ENCODE results near the gene ZNF324.
"Not testable (repeated sequence)": the region's sequence is repeated elsewhere in the genome, so short reads cannot be mapped to it uniquely, and the experiment has no call there.

Gene ZNF324

DNA sequence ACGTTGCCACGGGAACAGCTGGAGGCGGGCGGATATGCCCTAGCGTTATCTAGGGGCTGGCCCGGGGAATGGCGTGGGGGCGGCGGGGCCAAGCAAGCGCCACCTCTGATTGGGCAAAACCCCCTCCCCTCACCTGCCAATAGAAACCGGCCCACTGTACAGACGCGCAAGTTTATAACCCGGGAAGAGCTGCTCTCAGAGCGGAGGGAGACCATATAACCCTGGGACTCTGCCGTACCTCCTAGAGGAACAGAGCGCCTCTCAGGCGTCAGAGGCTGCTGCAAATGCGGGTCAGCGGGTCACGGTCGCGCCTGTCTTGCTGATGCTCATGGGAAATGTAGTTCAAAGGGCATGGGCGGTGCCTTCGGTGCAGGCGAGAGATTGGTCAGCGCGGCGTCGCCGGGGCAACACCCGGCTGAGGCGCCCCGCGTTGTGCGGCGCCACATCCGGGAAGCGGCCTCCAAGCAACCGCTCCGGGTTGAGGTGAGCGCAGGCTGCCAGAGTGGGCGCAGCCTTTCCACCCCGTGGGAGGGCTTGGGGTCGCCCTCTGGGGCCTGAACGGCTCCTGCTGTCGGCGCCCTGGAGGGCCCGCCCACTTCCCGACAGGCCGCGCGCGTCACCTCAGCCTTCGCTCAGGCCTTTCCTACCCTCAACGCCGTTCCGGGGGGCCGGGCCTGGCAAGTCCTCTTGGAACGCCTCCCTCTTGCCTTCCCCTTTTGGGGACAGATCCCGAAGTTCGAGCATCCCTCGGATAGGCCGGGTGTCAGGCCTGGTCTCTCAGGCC is 9.0 kb downstream of the ZNF324 start, which contains the start of gene ZNF446:
Gene ZNF446, plus strand, starts transcription at position 639 of the 784 bp plus-strand sequence. CDS start 867 bp downstream, outside the sequence.
- TF ChIP-seq JUND (IDR thresholded peaks at IDR 0.05; ENCODE audit: low read depth), result no peak
- in situ Hi-C loops (cut with HindIII; ENCODE audit: low pct_unique_long_range_greater_than_20kb, low sequenced_read_pairs), result no loop called here
- peak; percentile 81 to 96 for DNase-seq (ENCODE audit: low read depth in 1 of 2, low spot score in 1 of 2)

DNA sequence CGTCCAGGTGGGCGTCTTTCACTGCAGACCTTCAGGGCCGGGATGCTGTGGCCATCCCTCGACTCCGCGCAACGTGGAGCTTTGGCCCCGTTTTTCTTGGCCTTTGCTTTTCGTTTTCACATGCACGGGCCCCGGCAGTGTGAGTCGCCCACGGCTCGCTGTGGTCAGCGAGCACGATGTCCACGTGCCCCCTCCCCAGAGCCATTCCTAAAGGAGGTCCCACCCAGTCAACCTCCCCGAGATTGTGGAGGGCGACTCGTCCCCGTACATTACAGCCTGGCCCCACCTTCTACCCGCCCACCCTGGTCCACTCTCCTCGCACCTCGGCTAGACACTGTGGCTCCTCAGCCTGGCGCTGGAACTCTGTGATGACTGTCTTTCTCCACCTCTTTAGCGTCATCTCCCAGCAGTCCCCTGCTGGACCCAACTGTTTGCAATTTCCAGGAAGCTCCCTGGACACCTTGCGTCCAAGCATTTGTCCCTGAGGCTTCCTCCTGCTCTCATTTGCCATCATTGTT is 9.7 kb downstream of the ZNF324 start:
- no peak for TF ChIP-seq JUND (IDR thresholded peaks at IDR 0.05; ENCODE audit: low read depth)
- no peak for DNase-seq (ENCODE audit: low read depth in 1 of 2, low spot score in 1 of 2)
- in situ Hi-C loops (cut with HindIII; ENCODE audit: low pct_unique_long_range_greater_than_20kb, low sequenced_read_pairs), result no loop called here

DNA sequence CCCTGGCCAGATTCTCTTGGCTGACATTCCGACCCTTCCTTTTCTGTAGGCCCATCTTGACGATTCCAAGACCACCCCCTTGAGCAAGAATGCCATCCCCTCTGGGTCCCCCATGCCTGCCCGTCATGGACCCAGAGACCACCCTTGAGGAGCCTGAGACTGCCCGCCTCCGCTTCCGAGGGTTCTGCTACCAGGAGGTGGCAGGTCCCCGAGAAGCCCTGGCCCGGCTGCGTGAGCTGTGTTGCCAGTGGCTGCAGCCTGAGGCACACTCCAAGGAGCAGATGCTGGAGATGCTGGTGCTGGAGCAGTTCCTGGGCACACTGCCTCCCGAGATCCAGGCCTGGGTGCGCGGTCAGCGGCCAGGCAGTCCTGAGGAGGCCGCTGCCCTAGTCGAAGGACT is 10.2 kb downstream of the ZNF324 start:
- DNase-seq (ENCODE audit: low read depth in 1 of 2, low spot score in 1 of 2), result no peak
- TF ChIP-seq JUND (IDR thresholded peaks at IDR 0.05; ENCODE audit: low read depth), result no peak
- in situ Hi-C loops (cut with HindIII; ENCODE audit: low pct_unique_long_range_greater_than_20kb, low sequenced_read_pairs), result no loop called here

DNA sequence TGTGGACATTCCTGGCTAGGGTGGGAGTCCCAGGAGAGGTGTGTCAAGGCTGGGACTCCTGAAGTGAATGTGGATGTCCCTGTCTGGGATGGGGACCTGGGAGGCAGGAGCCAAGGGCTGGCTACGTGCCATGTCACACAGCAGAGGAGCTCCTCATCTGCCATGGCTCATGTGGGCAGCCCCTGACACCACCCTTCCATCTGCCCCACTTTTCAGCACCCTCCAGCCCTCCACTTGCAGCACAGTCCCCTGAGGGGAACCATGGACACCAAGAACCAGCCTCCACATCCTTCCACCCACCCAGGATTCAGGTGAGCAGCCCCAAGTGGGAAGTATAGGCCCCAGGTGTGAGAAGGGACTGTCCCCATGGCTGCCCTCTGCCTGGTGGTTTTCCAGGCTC is 11.0 kb downstream of the ZNF324 start:
- TF ChIP-seq JUND (IDR thresholded peaks at IDR 0.05; ENCODE audit: low read depth), result no peak
- in situ Hi-C loops (cut with HindIII; ENCODE audit: low pct_unique_long_range_greater_than_20kb, low sequenced_read_pairs), result no loop called here
- no peak for DNase-seq (ENCODE audit: low read depth in 1 of 2, low spot score in 1 of 2)

DNA sequence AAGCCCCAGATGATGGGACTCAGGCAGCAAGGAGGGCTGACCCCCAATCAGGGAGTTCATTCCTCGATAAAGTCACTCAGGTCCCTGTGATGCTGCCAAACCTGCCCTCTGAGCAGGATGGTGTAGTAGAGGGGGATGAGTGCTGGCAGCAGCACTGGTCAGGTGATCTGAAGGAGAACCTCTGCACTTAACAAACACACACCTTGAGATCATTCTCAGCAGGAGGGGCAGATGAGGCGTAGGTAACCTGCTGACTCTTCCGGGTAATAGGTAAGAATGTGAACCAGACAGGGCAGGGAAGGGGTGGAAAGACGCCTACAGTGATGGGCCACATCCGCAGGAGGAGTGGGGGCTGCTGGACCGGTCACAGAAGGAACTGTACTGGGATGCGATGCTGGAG is 12.4 kb downstream of the ZNF324 start:
- no peak for DNase-seq (ENCODE audit: low read depth in 1 of 2, low spot score in 1 of 2)
- no peak for TF ChIP-seq JUND (IDR thresholded peaks at IDR 0.05; ENCODE audit: low read depth)
- in situ Hi-C loops (cut with HindIII; ENCODE audit: low pct_unique_long_range_greater_than_20kb, low sequenced_read_pairs), result no loop called here

DNA sequence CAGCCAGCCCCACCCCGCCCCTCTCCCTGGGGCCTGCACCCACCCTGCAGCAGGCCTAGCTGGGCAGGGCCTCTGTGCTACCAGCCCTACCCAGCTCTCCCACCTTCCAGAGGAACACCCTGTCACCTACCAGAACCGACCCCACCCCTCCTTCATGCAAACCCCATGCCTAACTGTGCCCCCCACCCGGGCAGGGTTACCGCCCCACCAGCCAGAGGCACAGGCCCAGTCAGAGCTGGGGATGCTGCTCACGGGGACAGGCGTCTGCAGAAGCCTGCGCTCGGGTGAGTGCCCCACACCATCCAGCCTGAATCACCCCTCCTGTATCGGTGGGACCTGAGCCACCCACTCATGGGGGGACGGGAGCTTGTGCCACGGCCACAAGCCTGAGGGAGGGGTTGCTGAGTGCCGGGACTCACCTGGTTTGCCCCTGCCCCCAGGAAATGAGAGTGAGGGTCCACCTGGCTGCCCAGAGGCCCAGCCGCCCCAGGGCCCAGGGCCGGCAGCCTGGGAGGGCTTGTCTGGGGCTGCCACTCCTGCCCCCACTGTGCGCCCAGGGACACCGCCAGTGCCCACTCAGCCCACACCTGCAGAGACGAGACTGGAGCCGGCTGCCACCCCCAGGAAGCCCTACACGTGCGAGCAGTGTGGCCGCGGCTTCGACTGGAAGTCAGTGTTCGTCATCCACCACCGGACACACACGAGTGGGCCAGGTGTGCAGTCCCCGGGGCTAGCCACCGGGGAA is 13.0 kb downstream of the ZNF324 start:
- in situ Hi-C loops (cut with HindIII; ENCODE audit: low pct_unique_long_range_greater_than_20kb, low sequenced_read_pairs), result no loop called here
- TF ChIP-seq JUND (IDR thresholded peaks at IDR 0.05; ENCODE audit: low read depth), result no peak
- DNase-seq (ENCODE audit: low read depth in 1 of 2, low spot score in 1 of 2), result no peak

DNA sequence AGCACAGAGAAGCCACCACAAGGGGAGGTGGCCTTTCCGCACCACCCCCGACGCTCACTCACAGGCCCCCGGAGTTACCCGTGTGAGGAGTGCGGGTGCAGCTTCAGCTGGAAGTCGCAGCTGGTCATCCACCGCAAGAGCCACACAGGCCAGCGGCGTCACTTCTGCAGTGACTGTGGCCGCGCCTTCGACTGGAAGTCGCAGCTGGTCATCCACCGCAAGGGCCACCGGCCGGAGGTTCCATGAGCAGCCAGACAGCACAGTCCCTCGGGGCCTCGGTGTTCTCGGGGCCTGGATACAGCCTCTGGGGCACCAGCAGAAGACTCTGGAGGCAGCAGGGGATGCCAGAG is 13.6 kb downstream of the ZNF324 start:
- in situ Hi-C loops (cut with HindIII; ENCODE audit: low pct_unique_long_range_greater_than_20kb, low sequenced_read_pairs), result no loop called here
- no peak for TF ChIP-seq JUND (IDR thresholded peaks at IDR 0.05; ENCODE audit: low read depth)
- DNase-seq (ENCODE audit: low read depth in 1 of 2, low spot score in 1 of 2), result no peak

DNA sequence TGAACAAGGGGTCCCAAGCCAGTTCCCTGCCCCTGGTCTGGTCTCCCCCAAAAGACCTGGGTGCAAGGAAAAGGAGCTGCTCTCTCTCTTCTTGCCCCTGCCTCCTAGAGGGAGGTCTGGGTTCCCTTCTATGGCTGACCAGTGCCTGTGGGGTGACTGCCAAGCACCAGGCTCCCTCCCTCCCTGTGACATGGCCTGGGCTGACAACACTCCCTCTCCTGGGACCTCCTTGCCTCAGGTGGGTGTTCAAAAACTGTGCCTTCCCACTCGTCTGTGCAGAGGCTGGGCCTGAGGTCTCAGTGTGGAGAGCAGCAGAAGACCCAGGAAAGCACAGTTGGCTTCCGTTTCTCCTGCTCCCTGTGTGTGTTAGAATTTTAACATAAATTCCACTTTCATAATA is 14.0 kb downstream of the ZNF324 start:
- in situ Hi-C loops (cut with HindIII; ENCODE audit: low pct_unique_long_range_greater_than_20kb, low sequenced_read_pairs), result no loop called here
- no peak for DNase-seq (ENCODE audit: low read depth in 1 of 2, low spot score in 1 of 2)
- no peak for TF ChIP-seq JUND (IDR thresholded peaks at IDR 0.05; ENCODE audit: low read depth)

DNA sequence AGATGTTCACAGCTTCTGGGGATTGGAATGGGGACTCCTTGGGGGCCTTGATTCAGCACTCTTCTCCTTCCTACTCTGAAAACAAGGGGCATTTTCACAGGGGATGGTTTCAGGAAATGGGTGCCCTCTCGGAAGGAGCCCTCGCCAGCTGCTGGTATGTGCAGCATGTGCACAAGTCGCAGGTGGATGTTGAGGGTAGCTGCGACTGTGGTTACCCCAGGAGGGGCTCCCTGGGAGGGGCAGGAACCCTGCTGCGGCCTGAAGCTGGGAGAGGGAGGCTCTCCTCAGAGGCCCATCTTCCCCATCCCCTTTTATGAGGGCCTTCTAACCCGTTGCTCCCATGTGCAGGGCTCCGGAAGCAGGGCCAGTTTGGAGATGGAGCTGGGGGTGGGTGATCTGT is 15.5 kb downstream of the ZNF324 start:
- in situ Hi-C loops (cut with HindIII; ENCODE audit: low pct_unique_long_range_greater_than_20kb, low sequenced_read_pairs), result no loop called here
- TF ChIP-seq JUND (IDR thresholded peaks at IDR 0.05; ENCODE audit: low read depth), result no peak
- no peak for DNase-seq (ENCODE audit: low read depth in 1 of 2, low spot score in 1 of 2)

DNA sequence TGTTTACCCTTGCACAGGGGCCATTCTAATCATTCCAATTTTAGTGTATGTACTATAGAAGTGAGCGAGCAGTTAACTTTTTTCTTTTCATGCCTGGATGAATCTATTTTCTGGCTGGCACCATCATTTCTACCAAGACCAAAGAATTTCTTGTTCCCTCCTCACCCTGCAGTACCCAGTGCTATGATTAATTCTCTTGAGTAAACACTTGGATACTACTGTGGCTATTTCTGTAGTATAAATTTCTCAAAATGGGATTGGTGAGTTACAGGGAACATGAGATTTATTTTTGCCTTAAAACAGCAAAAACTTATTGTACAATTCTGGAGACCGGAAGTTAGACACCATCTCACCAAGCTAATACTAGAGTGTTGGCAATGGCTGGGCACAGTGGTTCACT is 16.9 kb downstream of the ZNF324 start:
- in situ Hi-C loops (cut with HindIII; ENCODE audit: low pct_unique_long_range_greater_than_20kb, low sequenced_read_pairs), result no loop called here
- no peak for TF ChIP-seq JUND (IDR thresholded peaks at IDR 0.05; ENCODE audit: low read depth)

DNA sequence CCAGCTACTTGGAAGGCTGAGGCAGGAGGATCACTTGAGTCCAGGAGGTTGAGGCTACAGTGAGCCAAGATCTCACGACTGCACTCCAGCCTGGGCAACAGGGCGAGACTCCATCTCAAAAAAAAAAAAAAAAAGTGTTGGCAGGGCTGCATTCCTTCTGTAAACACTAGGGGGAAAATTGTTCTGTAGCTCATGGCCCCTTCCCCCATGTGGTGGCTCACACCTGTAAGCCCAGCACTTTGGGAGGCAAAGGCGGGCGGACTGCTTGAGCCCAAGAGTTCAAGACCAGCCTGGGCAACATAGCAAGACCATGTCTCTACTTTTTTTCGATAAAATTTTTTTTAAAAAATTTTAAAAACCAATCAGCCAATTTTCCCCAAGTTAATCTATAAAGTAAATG is 17.5 kb downstream of the ZNF324 start:
- in situ Hi-C loops (cut with HindIII; ENCODE audit: low pct_unique_long_range_greater_than_20kb, low sequenced_read_pairs); DNase-seq (ENCODE audit: low read depth in 1 of 2, low spot score in 1 of 2): not testable (repeated sequence)

More for the DNA sequence above, 16.9 kb downstream of the ZNF324 start:
- DNase-seq (ENCODE audit: low read depth in 1 of 2, low spot score in 1 of 2), result no peak

DNA sequence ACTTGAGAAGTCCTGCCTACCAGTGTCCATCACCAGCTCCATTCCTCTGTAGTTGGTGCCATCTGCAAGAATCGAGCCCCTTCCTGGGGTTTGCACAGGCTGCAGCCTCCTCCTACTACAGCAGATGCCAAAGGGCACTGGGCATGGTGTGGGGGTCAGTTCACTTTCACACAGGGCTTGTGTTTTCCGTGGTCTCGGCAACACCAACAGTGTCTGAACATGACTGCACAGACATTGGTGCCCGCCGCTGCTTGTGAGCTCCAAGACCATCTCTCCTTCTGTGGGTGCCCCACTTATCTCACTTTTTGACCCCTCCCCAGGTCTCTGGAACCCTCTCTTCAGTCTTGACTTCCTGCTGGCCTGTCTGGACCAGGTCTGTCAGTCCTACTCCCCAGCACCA is 24.5 kb downstream of the ZNF324 start:
- no peak for DNase-seq (ENCODE audit: low read depth in 1 of 2, low spot score in 1 of 2)
- in situ Hi-C loops (cut with HindIII; ENCODE audit: low pct_unique_long_range_greater_than_20kb, low sequenced_read_pairs), result no loop called here
- no peak for TF ChIP-seq JUND (IDR thresholded peaks at IDR 0.05; ENCODE audit: low read depth)

DNA sequence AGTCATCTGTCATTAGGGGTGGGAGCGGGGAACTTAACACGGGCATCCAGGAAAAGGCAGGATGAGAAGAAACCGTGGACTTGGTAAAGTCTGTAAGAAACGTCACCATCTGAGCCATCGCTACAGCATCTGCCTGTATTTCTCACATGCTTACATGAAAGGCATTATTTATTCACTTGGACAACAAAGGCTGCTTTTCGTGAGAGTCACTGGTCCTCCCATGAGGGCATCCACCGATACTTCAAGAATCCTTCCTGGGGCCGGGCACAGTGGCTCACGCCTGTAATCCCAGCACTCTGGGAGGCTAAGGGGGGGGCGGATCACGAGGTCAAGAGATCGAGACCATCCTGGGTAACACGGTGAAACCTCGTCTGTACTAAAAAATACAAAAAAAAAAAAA is 25.4 kb downstream of the ZNF324 start:
- in situ Hi-C loops (cut with HindIII; ENCODE audit: low pct_unique_long_range_greater_than_20kb, low sequenced_read_pairs), result no loop called here
- no peak for DNase-seq (ENCODE audit: low read depth in 1 of 2, low spot score in 1 of 2)
- no peak for TF ChIP-seq JUND (IDR thresholded peaks at IDR 0.05; ENCODE audit: low read depth)

All from T47D (cell line).